GM12878 (cell line): ENCODE data around the gene CLDN7. TPM values are rescaled to one million over a fixed set of nuclear protein-coding genes. Genes with fewer than 3 reads are reported as not detected.
A peak's percentile ranks its signal among the peaks of the same experiment; 100 is the strongest.

Experiments used
- ATAC-seq: fragments of 200-7000 bp; cut with Tn5 transposase; 3 replicates; pipeline ENCODE4 v1.9.1; 2020; ENCODE audit warnings: mild to moderate bottlenecking, moderate library complexity
- BruUV-seq: library from RNA; stranded (reverse); fragments of 400-500 nt; replicated peaks from 2 replicates; lab custom pipeline; 2021; lab: Mats Ljungman, UMichigan
- CTCF ChIA-PET: fragments of 300-600 bp; sonication (Branson Sonifier 250); formaldehyde crosslinking; extraction: SDS; loops from one replicate; lab custom pipeline; 2021; ENCODE audit warnings: inconsistent platforms; lab: Yijun Ruan, JAX
- POLR2A ChIA-PET: fragments of 350-600 bp; formaldehyde crosslinking; extraction: SDS; loops from one replicate; lab custom pipeline; 2021; ENCODE audit warnings: inconsistent platforms; lab: Charles Lee
- RAD21 ChIA-PET: fragments of 300-600 bp; sonication (Branson Sonifier 250); formaldehyde crosslinking; loops from one replicate; lab custom pipeline; 2023; ENCODE audit warnings: antibody characterized with exemption; ENCODE audit not compliant: unreplicated experiment; lab: Charles Lee
- SMC1A ChIA-PET: fragments of 300-600 bp; sonication (Branson Sonifier 250); formaldehyde crosslinking; loops from one replicate; lab custom pipeline; 2023; ENCODE audit not compliant: unreplicated experiment, uncharacterized antibody; lab: Charles Lee
- DNase-seq: peaks from one replicate; pipeline ENCODE4 v3.0.0-alpha.2; 2011; ENCODE audit warnings: low read depth, low spot score
- FAIRE-seq: peaks from 3 replicates; lab custom pipeline; 2011; peaks lifted over from hg19 to GRCh38; lab: Jason Lieb, UNC
- H2AFZ ChIP-seq: 2 replicates; pipeline ENCODE4 v1.6.0; 2011; ENCODE audit warnings: low read depth, low read length, control low read depth; ENCODE audit not compliant: control insufficient read depth
- H3K27ac ChIP-seq: 2 replicates; pipeline ENCODE4 v1.5.1; 2011; ENCODE audit warnings: control low read depth; ENCODE audit not compliant: control insufficient read depth, insufficient read depth
- H3K27me3 ChIP-seq, 2 experiments: replicated peaks in 1 of 2; 2 replicates each; pipeline versions ENCODE4 v1.6.0 to v1.6.1; 2011; ENCODE audit warnings: low read length in 1 of 2; ENCODE audit not compliant: control insufficient read depth in 2 of 2, insufficient read depth in 2 of 2
- H3K36me3 ChIP-seq, 2 experiments: 2 replicates each; pipeline ENCODE4 v1.5.1; 2011; ENCODE audit warnings: low read length in 1 of 2; ENCODE audit not compliant: control insufficient read depth in 2 of 2, insufficient read depth in 2 of 2
- H3K4me1 ChIP-seq: 2 replicates; pipeline ENCODE4 v1.6.1; 2011; ENCODE audit warnings: mild to moderate bottlenecking, low read length, moderate library complexity, mixed read lengths; ENCODE audit not compliant: control insufficient read depth, insufficient read depth
- H3K4me2 ChIP-seq: 2 replicates; pipeline ENCODE4 v1.6.0; 2011; ENCODE audit warnings: control low read depth; ENCODE audit not compliant: control insufficient read depth, insufficient read depth
- H3K4me3 ChIP-seq: fragments of 200-600 bp; sonication (generic); 2 replicates; pipeline ENCODE4 v1.5.1; 2016
- H3K79me2 ChIP-seq: 2 replicates; pipeline ENCODE4 v1.6.0; 2011; ENCODE audit warnings: low read length; ENCODE audit not compliant: control insufficient read depth, insufficient read depth
- H3K9ac ChIP-seq: 2 replicates; pipeline ENCODE4 v1.8.0; 2011; ENCODE audit warnings: low read length, control low read depth, mixed read lengths; ENCODE audit not compliant: control insufficient read depth, insufficient read depth
- H3K9me3 ChIP-seq: replicated peaks from 3 replicates; pipeline ENCODE4 v1.5.1; 2011; ENCODE audit warnings: mild to moderate bottlenecking, low read length; ENCODE audit not compliant: control insufficient read depth, insufficient read depth
- H4K20me1 ChIP-seq: 2 replicates; pipeline ENCODE4 v1.6.0; 2011; ENCODE audit not compliant: control insufficient read depth, insufficient read depth
- NFYB ChIP-seq: IDR thresholded peaks from 2 replicates; pipeline ENCODE4 v1.6.1; 2011; ENCODE audit warnings: low read depth, mild to moderate bottlenecking, low read length, improper control_type of control experiment, moderate library complexity; ENCODE audit not compliant: insufficient read depth
- SPI1 ChIP-seq: IDR thresholded peaks from 2 replicates; pipeline ENCODE4 v1.6.1; 2011; ENCODE audit warnings: low read depth, mild to moderate bottlenecking, low read length, moderate library complexity, borderline replicate concordance; ENCODE audit not compliant: insufficient read depth
- TCF7 ChIP-seq: IDR thresholded peaks from 2 replicates; pipeline ENCODE4 v1.6.1; 2014; ENCODE audit warnings: antibody characterized with exemption, borderline replicate concordance
- WGBS: methylation state at CpG from one replicate; pipeline ENCODE4 v1.1.6; 2016; ENCODE audit warnings: low lambda C conversion rate; ENCODE audit not compliant: insufficient replicate concordance, insufficient coverage; ENCODE audit errors: missing lambda C conversion rate; 5-methylcytosine and 5-hydroxymethylcytosine counted together
- in situ Hi-C: fragments of 300-500 bp; cut with MboI; formaldehyde crosslinking; loops from 9 replicates; pipeline ENCODE4 v1.14.3; 2018; ENCODE audit warnings: mixed read lengths
- intact Hi-C: fragments of 100-400 bp; cut with micrococcal nuclease; formaldehyde crosslinking; loops from one replicate; pipeline ENCODE4 v1.14.2; 2022; ENCODE audit not compliant: unreplicated experiment
- polyA plus RNA-seq, 11 experiments: library from polyadenylated mRNA; depleted of rRNA in 4 of 11; unstranded in 6 of 11; stranded (reverse) in 5 of 11; fragments of >200 nt; fragmentation: Nextera tagmentation in 4 of 11; fragmentation: Illumina TruSeq in 1 of 11; extraction: Ambion mirVana in 4 of 11; extraction: Trizol in 1 of 11; gene quantifications; 1 replicate in 1 of 11; 2 replicates in 10 of 11; pipeline versions ENCODE4 v1.2.1 to v1.2.3, GENCODE V29; 2011 to 2016; ENCODE audit warnings: inconsistent platforms in 2 of 11, missing spikeins in 2 of 11, low read depth in 1 of 11
- total RNA-seq, 4 experiments: library from RNA; depleted of rRNA in 3 of 4; stranded (reverse); fragments of >200 nt in 3 of 4; fragmentation: Illumina TruSeq in 1 of 4; extraction: Trizol in 1 of 4; gene quantifications; 2 replicates each; pipeline versions ENCODE4 v1.2.1 to v1.2.3, GENCODE V29; 2013 to 2021
- TF ChIP-seq, protein P1 (sequence below): fragments of 450-650 bp; IDR thresholded peaks from 2 replicates; pipeline ENCODE4 v1.6.1; 2018; ENCODE audit warnings: mild to moderate bottlenecking, low read depth, moderate library complexity; ENCODE audit not compliant: partially characterized antibody

The CLDN7 gene
- total and polyA plus RNA-seq, 10 of the 15 experiments (the other 5 are each of a cell fraction or from before 2014, with no cell fraction given) = 0.19 to 1.3 (median 0.36) TPM; not detected in 5

- H3K4me1 ChIP-seq = peaks cover 29% of the 10 kb centered on the region
- ChIA-PET SMC1A (interaction anchor here (1.1 to 2.0 kb wide), 2 partner anchors 16 to 18 kb away, joined by 3 to 4 read pairs; partner anchors contain the start of genes ACADVL and DLG4), RAD21 (interaction anchor here (1.2 to 6.3 kb wide), 4 partner anchors 12 to 114 kb away, joined by 3 to 51 read pairs (median 6); partner anchors contain the start of genes ACADVL, CTDNEP1, DLG4 and ELP5), POLR2A (interaction anchor here (0.8 to 7.3 kb wide), 5 partner anchors 13 to 199 kb away, joined by 3 to 99 read pairs (median 3); partner anchors contain the start of genes ACADVL, CTDNEP1, DLG4 and ELP5), CTCF (interaction anchor here (0.5 to 6.0 kb wide), 4 partner anchors 17 to 191 kb away, joined by 3 to 70 read pairs (median 7); partner anchors contain the start of genes ACADVL and DLG4)
- in situ Hi-C loops (no loop called here), intact Hi-C loops (no loop called here)
- H4K20me1 ChIP-seq = no peaks in the 10 kb centered on the region
- WGBS = 34% methylated on average over 6 of the region's 6 CpGs
- H3K9ac ChIP-seq = peak overlapping the region; percentile 70; the same call in 1 of the 2 replicates
- no peaks in the 10 kb centered on the region for H3K27me3 ChIP-seq
- FAIRE-seq (no peak), ATAC-seq (no peak), DNase-seq (no peak)
- peaks cover 66% of the 10 kb centered on the region for H3K79me2 ChIP-seq
- H3K4me3 ChIP-seq = peak overlapping the region; percentile 70
- H3K36me3 ChIP-seq = peaks cover 6 to 14% of the 10 kb centered on the region in 2 experiments
- H2AFZ ChIP-seq = no peak overlapping the region
- peak overlapping the region; percentile 49 for H3K4me2 ChIP-seq
- H3K27ac ChIP-seq = peak overlapping the region; percentile 74; the same call in 1 of the 2 replicates
- TF ChIP-seq NFYB (no peak), SPI1 (no peak), TCF7 (no peak)
- TF ChIP-seq, protein P1, sequence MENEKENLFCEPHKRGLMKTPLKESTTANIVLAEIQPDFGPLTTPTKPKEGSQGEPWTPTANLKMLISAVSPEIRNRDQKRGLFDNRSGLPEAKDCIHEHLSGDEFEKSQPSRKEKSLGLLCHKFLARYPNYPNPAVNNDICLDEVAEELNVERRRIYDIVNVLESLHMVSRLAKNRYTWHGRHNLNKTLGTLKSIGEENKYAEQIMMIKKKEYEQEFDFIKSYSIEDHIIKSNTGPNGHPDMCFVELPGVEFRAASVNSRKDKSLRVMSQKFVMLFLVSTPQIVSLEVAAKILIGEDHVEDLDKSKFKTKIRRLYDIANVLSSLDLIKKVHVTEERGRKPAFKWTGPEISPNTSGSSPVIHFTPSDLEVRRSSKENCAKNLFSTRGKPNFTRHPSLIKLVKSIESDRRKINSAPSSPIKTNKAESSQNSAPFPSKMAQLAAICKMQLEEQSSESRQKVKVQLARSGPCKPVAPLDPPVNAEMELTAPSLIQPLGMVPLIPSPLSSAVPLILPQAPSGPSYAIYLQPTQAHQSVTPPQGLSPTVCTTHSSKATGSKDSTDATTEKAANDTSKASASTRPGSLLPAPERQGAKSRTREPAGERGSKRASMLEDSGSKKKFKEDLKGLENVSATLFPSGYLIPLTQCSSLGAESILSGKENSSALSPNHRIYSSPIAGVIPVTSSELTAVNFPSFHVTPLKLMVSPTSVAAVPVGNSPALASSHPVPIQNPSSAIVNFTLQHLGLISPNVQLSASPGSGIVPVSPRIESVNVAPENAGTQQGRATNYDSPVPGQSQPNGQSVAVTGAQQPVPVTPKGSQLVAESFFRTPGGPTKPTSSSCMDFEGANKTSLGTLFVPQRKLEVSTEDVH = no peak
- no TSS peak for BruUV-seq
- H3K9me3 ChIP-seq = no peaks in the 10 kb centered on the region
Observed at GRCh38 chr17:7237266-7237760, 25.0 kb downstream of the CLDN7 start.
